ENCODE data around the gene UPF2.

Gene UPF2

GRCh38 chr10:11881030-11881476 lies 161.6 kb downstream of the UPF2 start:
- no peak for DNase-seq

- no peak for DNase-seq
Observed at GRCh38 chr10:11880151-11881029, 162.2 kb downstream of the UPF2 start.

- no peak for DNase-seq
Observed at GRCh38 chr10:11879387-11880094, 163.1 kb downstream of the UPF2 start.

GRCh38 chr10:11878776-11879175 lies 163.8 kb downstream of the UPF2 start:
- DNase-seq = no peak

- no peak for DNase-seq
Observed at GRCh38 chr10:11877591-11877905, 165.1 kb downstream of the UPF2 start.

GRCh38 chr10:11876805-11877590 lies 165.6 kb downstream of the UPF2 start:
- no peak for DNase-seq

GRCh38 chr10:11876324-11876723 lies 166.3 kb downstream of the UPF2 start:
- DNase-seq = no peak

- DNase-seq = no peak
Observed at GRCh38 chr10:11875494-11876281, 166.9 kb downstream of the UPF2 start.

GRCh38 chr10:11874568-11875493 lies 167.8 kb downstream of the UPF2 start:
- DNase-seq = peak; percentile 26

- DNase-seq = peak; percentile 9
Observed at GRCh38 chr10:11871466-11871865, 171.1 kb downstream of the UPF2 start.

- no peak for DNase-seq
Observed at GRCh38 chr10:11870900-11871400, 171.7 kb downstream of the UPF2 start.

GRCh38 chr10:11870461-11870780 lies 172.2 kb downstream of the UPF2 start:
- no peak for DNase-seq

All from CD4-positive, alpha-beta T cell treated with Interleukin-17A for 1 hour (primary cell).